ENCODE measurements around the gene HOXC5.

Gene HOXC5

GRCh38 chr12:54056110-54056509 lies 23.3 kb downstream of the HOXC5 start:
- no peak for DNase-seq (ENCODE audit: low read depth)
- no peak for TF ChIP-seq CTCF (IDR thresholded peaks at IDR 0.05; ENCODE audit: low read length, missing control alignments)
- no peak overlapping the region for H3K4me3 ChIP-seq (replicated peaks; ENCODE audit: low read depth, low read length)

- no peak for TF ChIP-seq CTCF (IDR thresholded peaks at IDR 0.05; ENCODE audit: low read length, missing control alignments)
- DNase-seq (ENCODE audit: low read depth) = no peak
- no peak overlapping the region for H3K4me3 ChIP-seq (replicated peaks; ENCODE audit: low read depth, low read length)
These were observed 25.4 kb downstream of the HOXC5 start for GRCh38 chr12:54058128-54058768.

- no peak for DNase-seq (ENCODE audit: low read depth)
- no peak for TF ChIP-seq CTCF (IDR thresholded peaks at IDR 0.05; ENCODE audit: low read length, missing control alignments)
- H3K4me3 ChIP-seq (replicated peaks; ENCODE audit: low read depth, low read length) = no peak overlapping the region
These were observed 26.8 kb downstream of the HOXC5 start for GRCh38 chr12:54059668-54060067.

GRCh38 chr12:54060174-54060974 lies 27.5 kb downstream of the HOXC5 start:
- no peak for DNase-seq (ENCODE audit: low read depth)
- H3K4me3 ChIP-seq (replicated peaks; ENCODE audit: low read depth, low read length) = no peak overlapping the region
- TF ChIP-seq CTCF (IDR thresholded peaks at IDR 0.05; ENCODE audit: low read length, missing control alignments) = no peak

- TF ChIP-seq CTCF (IDR thresholded peaks at IDR 0.05; ENCODE audit: low read length, missing control alignments) = no peak
- no peak for DNase-seq (ENCODE audit: low read depth)
- no peak overlapping the region for H3K4me3 ChIP-seq (replicated peaks; ENCODE audit: low read depth, low read length)
These were observed 28.3 kb downstream of the HOXC5 start for GRCh38 chr12:54060975-54061778.

- no peak for DNase-seq (ENCODE audit: low read depth)
- no peak for TF ChIP-seq CTCF (IDR thresholded peaks at IDR 0.05; ENCODE audit: low read length, missing control alignments)
- H3K4me3 ChIP-seq (replicated peaks; ENCODE audit: low read depth, low read length) = no peak overlapping the region
These were observed 32.8 kb downstream of the HOXC5 start for GRCh38 chr12:54065677-54066076.

Data from fibroblast of pulmonary artery (primary cell).